AG04449 (cell line): ENCODE data around the gene METTL1.

Experiments
- CTCF ChIA-PET: fragments of 350-600 bp; formaldehyde crosslinking; extraction: SDS; loops from one replicate; lab custom pipeline; 2021; ENCODE audit warnings: antibody characterized with exemption; lab: Yijun Ruan, JAX
- POLR2A ChIA-PET: fragments of 400-600, 350-600 bp; formaldehyde crosslinking; extraction: SDS; loops from one replicate; lab custom pipeline; 2020; ENCODE audit warnings: antibody characterized with exemption, inconsistent platforms; lab: Yijun Ruan, JAX
- DNase-seq: peaks from one replicate; pipeline ENCODE4 v3.0.0-alpha.2; 2010; ENCODE audit warnings: low read depth, low spot score
- H3K4me3 ChIP-seq: 2 replicates; pipeline ENCODE4 v1.5.1; 2011; ENCODE audit warnings: low read depth, mild to moderate bottlenecking, control low read depth, low read length
- CTCF ChIP-seq: IDR thresholded peaks from one replicate; pipeline ENCODE4 v1.5.1; 2011; ENCODE audit warnings: mild to moderate bottlenecking, moderate library complexity, low read length, control low read depth, inconsistent platforms; ENCODE audit not compliant: insufficient read depth; ENCODE audit errors: missing control alignments

METTL1 gene

GRCh38 chr12:57815177-57816000, 43.5 kb upstream of the METTL1 start:
- no peak for TF ChIP-seq CTCF
- DNase-seq = no peak
- ChIA-PET POLR2A (no interaction called here), CTCF (interaction anchor here (0.6 to 28.9 kb wide), 7 partner anchors 10 to 92 kb away, joined by 3 to 478 read pairs (median 5); partner anchors contain the start of gene TSFM)
- no peak overlapping the region for H3K4me3 ChIP-seq

- DNase-seq = no peak
- no peak for TF ChIP-seq CTCF
- ChIA-PET CTCF (interaction anchor here (2.1 to 28.9 kb wide), 3 partner anchors 12 to 94 kb away, joined by 6 to 478 read pairs (median 163); no protein-coding TSS in a partner anchor), POLR2A (no interaction called here)
- H3K4me3 ChIP-seq = no peak overlapping the region
These were observed 42.3 kb upstream of the METTL1 start for GRCh38 chr12:57813971-57814772.

- CTCF ChIA-PET = interaction anchor here (1.0 to 28.9 kb wide), 5 partner anchors 11 to 94 kb away, joined by 4 to 478 read pairs (median 6); no protein-coding TSS in a partner anchor
- no peak for DNase-seq
- POLR2A ChIA-PET = interaction anchor here (1.2 to 1.5 kb wide), 2 partner anchors 10 to 75 kb away, joined by 3 read pairs; no protein-coding TSS in a partner anchor
- no peak overlapping the region for H3K4me3 ChIP-seq
- no peak for TF ChIP-seq CTCF
These were observed 41.4 kb upstream of the METTL1 start for GRCh38 chr12:57813111-57813970.

GRCh38 chr12:57811028-57811755, 39.3 kb upstream of the METTL1 start:
- TF ChIP-seq CTCF = no peak
- DNase-seq = no peak
- no peak overlapping the region for H3K4me3 ChIP-seq
- ChIA-PET POLR2A (no interaction called here), CTCF (interaction anchor here (0.9 to 28.9 kb wide), 6 partner anchors 9 to 97 kb away, joined by 3 to 478 read pairs (median 6); partner anchors contain the start of gene TSFM)

- TF ChIP-seq CTCF = no peak
- CTCF ChIA-PET = interaction anchor here (0.7 to 28.9 kb wide), 5 partner anchors 8 to 97 kb away, joined by 3 to 478 read pairs (median 9); partner anchors contain the start of gene TSFM
- H3K4me3 ChIP-seq = no peak overlapping the region
- POLR2A ChIA-PET = no interaction called here
- no peak for DNase-seq
These were observed 38.5 kb upstream of the METTL1 start for GRCh38 chr12:57810450-57810849.
